GM12878 (cell line): ENCODE measurements around the gene FTSJ1.

Experiments
- ASH2L ChIP-seq: fragments of 300-600, 200-600 bp; sonication (generic); IDR thresholded peaks from 2 replicates; pipeline ENCODE4 v1.6.1; 2017; ENCODE audit warnings: low read depth, mild to moderate bottlenecking, borderline replicate concordance
- EGR1 ChIP-seq, 2 experiments: IDR thresholded peaks; 1 replicate in 1 of 2; 2 replicates in 1 of 2; pipeline ENCODE4 v1.6.1; 2011 to 2012; ENCODE audit warnings: low read depth in 2 of 2, low read length in 2 of 2, borderline replicate concordance in 1 of 2, mild to moderate bottlenecking in 1 of 2, moderate library complexity in 1 of 2
- FOXK2 ChIP-seq: fragments of 450-650 bp; IDR thresholded peaks from 2 replicates; pipeline ENCODE4 v1.6.1; 2017; ENCODE audit warnings: mild to moderate bottlenecking, moderate library complexity
- RCOR1 ChIP-seq: conservative IDR thresholded peaks from 2 replicates; pipeline ENCODE4 v1.6.1; 2012; ENCODE audit warnings: low read depth, low read length, improper control_type of control experiment
- RFX5 ChIP-seq: IDR thresholded peaks from 2 replicates; pipeline ENCODE4 v1.6.1; 2011; ENCODE audit warnings: low read depth, low read length, improper control_type of control experiment
- ZNF274 ChIP-seq: IDR thresholded peaks from one replicate; pipeline ENCODE4 v1.8.0; 2011; ENCODE audit not compliant: insufficient read length, insufficient read depth

GRCh38 chrX:48508400-48509244, 32.6 kb downstream of the FTSJ1 start, which contains the start of gene PORCN:
- no peak for TF ChIP-seq ASH2L
- TF ChIP-seq ZNF274, result no peak
- no peak for TF ChIP-seq FOXK2
- peak in 1 of 2 experiments; percentile 74; a peak in 2 of 3 replicates for TF ChIP-seq EGR1 (IDR thresholded peaks at IDR 0.05; ENCODE audit: borderline replicate concordance in 1 of 2, low read depth in 2 of 2, low read length in 2 of 2)
- TF ChIP-seq RFX5, result no peak
- TF ChIP-seq RCOR1, result no peak
